Fibroblast of mammary gland (primary cell): ENCODE data around the gene ECEL1.

Experiments
- DNase-seq: peaks from one replicate; pipeline ENCODE4 v3.0.0-alpha.2; 2010; ENCODE audit warnings: low read depth
- H3K4me3 ChIP-seq: 2 replicates; pipeline ENCODE4 v1.5.1; 2011; ENCODE audit warnings: low read depth, mild to moderate bottlenecking, low read length, moderate library complexity; ENCODE audit not compliant: control insufficient read depth
- TF ChIP-seq, protein P1 (sequence below): conservative IDR thresholded peaks from 2 replicates; pipeline ENCODE4 v1.5.1; 2011; ENCODE audit warnings: low read depth, low read length, inconsistent platforms; ENCODE audit not compliant: control insufficient read depth, insufficient read depth

ECEL1 gene

DNA sequence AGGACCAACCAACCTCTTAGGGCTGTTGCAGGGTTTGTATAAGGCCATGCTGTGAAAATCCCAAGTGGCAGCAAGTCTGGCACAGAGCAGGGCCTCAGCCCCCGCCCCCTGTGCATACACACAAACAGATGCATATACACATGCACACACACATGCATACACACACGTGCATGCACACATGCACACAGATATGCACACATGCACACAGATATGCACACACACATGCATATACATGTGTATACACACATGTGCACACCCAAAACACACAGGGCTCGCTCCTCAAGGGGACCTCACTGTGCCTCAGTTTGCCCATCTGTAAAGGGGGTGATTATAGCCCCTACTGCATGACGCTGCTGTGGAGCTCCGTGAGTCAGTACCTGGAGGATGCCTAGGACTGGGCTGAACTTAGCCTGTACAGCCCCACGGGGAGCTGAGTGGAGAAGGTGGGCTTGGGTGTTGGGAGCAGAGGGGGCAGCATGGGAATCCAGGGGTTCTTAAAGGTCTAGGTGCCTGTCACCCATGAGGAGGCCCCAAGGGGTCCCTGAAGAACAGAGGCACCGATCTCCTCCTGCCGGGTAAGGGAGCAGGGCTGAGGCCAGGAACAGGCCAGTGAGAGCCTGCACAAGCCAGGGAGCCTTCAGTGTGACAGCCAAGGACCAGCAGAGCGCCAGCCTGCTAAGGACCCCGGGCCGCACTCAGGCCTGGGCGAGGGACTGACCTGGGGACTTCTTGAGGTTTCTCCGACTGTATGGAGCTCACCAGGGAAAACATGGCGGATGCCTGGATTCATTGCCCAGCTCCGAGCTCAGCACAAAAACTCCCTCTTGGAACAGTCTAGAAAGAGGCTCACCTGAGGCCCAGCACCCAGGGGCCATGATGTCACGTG is 55.7 kb downstream of the ECEL1 start:
- no peak for DNase-seq
- no peak overlapping the region for H3K4me3 ChIP-seq
- TF ChIP-seq, protein P1, sequence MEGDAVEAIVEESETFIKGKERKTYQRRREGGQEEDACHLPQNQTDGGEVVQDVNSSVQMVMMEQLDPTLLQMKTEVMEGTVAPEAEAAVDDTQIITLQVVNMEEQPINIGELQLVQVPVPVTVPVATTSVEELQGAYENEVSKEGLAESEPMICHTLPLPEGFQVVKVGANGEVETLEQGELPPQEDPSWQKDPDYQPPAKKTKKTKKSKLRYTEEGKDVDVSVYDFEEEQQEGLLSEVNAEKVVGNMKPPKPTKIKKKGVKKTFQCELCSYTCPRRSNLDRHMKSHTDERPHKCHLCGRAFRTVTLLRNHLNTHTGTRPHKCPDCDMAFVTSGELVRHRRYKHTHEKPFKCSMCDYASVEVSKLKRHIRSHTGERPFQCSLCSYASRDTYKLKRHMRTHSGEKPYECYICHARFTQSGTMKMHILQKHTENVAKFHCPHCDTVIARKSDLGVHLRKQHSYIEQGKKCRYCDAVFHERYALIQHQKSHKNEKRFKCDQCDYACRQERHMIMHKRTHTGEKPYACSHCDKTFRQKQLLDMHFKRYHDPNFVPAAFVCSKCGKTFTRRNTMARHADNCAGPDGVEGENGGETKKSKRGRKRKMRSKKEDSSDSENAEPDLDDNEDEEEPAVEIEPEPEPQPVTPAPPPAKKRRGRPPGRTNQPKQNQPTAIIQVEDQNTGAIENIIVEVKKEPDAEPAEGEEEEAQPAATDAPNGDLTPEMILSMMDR = no peak
